ENCODE results near the gene HIVEP1. TPM values are rescaled to one million over a fixed set of nuclear protein-coding genes. Genes with fewer than 3 reads are reported as not detected.
"Not testable (repeated sequence)": the region's sequence is repeated elsewhere in the genome, so short reads cannot be mapped to it uniquely, and the experiment has no call there.

Gene HIVEP1
- total RNA-seq, 1 experiment from 2014 or later: 17.9 TPM

DNA sequence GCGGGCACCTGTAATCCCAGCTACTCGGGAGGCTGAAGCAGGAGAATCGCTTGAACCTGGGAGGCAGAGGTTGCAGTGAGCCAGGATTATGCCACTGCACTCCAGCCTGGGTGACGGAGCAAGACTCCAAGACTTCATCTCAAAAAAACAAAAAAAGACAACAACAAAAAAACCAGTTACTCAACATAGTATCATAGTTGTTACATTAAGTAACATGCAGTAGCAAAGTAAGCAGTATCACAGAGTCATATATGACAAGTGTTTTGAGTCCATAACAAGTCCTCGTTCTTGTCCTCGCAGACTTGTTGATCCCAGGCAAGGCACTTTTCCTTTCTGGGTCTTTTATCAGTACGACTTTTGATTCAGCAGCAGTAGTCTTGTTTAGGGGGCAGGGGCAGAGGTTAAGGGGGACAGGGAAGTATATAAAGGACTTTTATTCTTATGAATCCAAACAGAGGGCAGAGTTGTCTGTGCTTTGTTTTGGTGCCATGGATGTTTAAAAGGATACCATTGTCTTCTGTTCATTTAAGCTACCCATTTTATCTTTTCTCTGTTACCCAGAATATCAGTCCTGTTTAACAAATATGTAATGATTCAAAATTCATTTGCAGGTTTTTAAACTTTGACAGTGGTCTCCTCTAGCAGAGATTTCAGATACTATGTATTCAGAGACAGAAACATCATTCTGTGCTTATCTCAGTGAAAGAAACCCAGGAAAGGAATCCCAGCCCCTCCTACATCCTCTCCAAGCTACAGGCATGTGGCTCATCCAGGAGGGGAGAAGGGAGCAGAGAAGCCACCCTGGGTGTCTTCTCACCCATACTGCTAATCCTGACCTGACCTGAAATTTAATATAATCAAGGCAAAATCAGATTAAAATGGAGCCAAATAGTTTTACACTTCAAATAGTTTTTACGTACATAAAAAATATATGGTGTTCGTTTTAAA lies 140.2 kb downstream of the HIVEP1 start:
- no peak for DNase-seq (ENCODE audit: low read depth)

DNA sequence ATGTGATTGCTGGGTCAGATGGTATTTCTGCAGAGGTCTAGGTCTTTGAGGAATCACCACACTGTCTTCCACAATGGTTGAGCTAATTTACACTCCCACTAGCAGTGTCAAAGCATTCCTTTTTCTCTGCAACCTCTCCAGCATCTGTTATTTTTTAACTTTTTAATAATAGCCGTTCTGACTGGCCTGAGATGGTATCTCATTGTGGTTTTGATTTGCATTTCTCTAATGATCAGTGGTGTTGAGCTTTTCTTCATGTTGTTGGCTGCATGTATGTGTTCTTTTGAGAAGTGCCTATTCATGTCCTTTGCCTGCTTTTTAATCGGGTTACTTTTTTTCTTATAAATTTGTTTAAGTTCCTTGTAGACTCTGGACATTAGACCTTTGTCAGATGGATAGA lies 143.7 kb downstream of the HIVEP1 start:
- not testable (repeated sequence) for DNase-seq (ENCODE audit: low read depth)

DNA sequence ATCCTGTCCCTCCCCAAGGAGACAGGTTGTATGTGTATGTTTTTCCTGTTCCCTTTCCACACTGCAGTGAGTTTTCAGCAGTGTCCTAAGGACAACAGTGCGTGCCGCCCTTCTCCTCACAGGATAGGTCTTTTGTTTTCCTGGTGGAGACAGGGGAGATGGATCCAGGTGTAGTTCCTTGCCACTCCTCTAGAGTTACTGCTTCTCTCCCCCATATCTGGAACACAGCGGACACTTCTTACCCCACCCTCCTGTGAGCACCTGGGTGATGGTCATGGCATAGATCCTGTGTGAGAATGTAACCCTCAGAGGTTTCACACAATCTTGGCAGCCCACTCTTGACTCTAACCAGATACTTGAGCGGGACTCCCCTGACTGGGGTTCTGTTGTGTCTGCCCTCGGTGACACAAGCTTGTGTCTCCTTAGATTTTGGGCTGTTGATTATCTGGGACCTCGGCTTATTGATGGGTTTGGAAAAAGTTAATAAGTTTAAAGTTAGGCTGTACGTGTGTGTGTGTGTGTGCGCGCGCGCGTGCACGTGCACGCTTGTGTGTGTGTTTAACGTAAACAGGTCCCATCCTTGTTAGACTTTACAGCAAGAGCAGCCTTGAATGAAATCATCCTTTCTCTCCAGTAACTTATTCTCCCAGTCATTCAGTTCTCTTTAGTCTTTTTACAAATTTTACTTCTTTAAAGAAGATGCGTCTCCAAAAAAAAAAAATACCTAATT lies 146.7 kb downstream of the HIVEP1 start:
- DNase-seq (ENCODE audit: low read depth): no peak

DNA sequence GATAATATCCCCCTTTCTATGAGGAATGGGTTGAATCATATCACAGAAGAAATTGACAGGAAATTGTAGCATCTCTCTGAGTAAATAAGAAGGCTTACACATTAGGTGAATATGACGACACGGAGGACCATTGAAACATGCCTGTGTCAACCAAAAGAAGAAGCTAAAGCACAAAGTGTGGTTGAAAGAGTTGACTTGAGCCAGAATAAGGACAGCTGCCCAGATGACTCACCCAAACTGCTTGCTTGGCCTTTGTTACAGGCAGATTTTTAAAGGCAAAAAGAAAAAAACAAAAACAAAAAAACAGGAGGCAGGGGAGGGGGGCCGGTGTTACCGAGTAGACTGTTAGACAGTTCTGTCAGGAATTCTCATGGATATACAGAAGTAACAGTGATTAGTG lies 148.2 kb downstream of the HIVEP1 start:
- DNase-seq (ENCODE audit: low read depth): peak; percentile 60

DNA sequence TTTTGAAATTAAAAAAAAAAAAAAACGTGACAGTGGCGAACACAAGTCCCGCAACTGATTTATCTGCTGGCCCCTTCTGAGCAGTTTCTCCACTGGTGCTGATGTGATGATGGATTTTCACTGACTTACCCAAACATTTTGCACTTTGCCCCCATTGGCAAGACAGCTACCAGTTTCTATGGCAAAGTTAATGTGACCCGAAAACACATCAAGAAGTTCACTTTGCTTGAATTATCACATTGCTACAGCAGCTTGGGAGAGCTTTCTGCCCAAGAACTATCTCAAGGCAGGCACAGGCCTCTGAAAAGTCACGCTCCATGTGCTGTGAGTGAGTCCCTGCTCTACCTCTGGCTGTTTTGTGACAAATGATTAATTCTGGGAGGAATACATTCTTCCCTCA lies 150.1 kb downstream of the HIVEP1 start:
- no peak for DNase-seq (ENCODE audit: low read depth)

DNA sequence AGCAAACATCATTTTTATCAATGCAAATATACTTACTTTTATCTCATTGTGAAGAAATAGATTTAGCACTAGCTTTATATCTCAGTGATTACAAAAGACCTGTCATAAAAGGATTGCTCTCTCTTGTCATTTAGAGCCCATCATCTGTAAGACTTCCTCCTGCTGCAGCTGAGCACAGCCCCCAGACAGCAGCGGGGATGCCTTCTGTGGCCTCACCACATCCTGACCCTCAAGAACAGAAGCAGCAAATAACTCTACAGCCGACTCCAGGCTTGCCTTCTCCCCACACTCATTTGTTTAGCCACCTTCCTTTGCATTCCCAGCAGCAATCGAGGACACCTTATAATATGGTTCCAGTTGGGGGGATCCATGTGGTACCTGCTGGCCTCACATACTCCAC lies 151.0 kb downstream of the HIVEP1 start:
- no peak for DNase-seq (ENCODE audit: low read depth)

DNA sequence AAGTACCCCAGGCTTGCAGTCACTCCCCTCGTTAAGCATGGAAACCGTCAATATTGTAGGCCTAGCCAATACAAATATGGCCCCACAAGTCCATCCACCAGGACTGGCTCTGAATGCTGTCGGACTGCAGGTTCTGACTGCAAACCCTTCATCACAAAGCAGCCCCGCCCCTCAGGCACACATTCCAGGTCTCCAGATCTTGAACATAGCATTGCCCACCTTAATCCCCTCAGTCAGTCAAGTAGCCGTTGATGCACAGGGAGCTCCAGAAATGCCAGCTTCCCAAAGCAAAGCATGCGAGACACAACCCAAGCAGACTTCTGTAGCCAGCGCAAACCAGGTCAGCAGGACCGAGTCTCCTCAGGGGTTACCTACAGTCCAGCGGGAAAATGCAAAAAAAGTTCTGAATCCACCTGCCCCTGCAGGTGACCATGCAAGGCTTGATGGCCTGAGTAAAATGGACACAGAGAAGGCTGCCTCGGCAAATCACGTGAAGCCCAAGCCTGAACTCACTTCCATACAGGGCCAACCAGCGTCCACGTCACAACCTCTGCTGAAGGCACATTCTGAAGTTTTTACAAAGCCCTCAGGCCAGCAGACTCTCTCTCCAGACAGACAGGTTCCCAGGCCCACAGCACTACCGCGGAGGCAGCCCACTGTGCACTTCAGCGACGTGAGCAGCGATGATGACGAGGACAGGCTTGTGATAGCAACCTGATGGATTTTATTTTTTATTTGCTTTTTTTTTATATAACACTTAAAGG lies 151.8 kb downstream of the HIVEP1 start:
- peak; percentile 28 for DNase-seq (ENCODE audit: low read depth)

DNA sequence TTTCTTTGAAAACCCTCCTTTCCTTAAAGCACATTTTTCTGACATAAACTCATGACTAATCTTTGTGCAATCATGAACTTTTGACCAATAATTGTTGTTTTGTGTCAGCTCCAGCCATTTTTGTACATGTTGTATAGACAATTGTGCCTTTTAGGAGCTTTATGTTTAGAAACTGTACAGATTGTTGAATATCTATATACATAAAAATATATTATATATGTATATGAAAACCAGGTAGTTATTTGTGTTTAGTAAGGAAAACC lies 152.3 kb downstream of the HIVEP1 start:
- no peak for DNase-seq (ENCODE audit: low read depth)

DNA sequence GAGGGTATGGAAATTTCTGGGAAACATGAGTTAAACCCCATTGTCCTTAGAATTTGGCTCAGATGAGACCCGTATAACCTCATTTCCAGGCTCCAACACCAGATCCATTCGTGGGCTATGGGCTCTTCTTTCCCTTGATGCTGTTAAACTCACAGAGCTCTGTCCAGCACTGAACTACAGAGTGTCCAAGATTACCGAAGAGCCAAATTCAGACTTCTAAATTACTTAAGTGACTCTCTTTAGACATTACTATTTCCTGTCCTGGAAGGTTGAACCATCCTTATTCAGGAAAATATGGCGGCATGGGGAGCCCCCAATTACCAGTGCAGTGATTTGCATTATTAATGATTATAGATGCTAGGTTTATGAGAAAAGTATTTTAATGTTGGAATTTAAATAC lies 153.2 kb downstream of the HIVEP1 start:
- no peak for DNase-seq (ENCODE audit: low read depth)

DNA sequence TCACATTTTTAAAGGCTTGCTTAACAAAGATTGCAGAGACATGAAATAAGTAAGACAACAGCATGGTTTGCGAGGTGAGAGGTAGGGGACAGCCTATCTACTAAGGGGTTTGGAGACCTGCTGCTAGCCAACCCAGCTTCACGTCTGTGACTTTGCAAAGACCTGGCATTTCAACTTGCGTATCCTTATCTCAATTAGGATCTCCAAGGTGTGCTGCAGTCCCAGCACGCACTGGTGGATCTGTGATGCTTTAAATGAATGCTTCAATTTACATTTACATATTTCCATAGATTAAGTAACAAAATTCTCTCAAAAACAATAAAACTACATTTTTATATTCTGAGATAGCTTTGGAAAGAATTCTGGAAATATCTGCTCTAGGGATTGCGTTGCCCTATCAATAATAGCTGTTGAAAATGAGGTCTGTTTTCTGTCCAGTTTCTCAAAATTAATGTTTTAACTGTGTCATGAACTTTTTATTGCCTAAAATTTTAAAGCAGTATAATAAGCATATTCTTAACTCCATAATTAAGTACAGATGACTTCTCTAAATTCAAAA lies 153.7 kb downstream of the HIVEP1 start:
- DNase-seq (ENCODE audit: low read depth): no peak

DNA sequence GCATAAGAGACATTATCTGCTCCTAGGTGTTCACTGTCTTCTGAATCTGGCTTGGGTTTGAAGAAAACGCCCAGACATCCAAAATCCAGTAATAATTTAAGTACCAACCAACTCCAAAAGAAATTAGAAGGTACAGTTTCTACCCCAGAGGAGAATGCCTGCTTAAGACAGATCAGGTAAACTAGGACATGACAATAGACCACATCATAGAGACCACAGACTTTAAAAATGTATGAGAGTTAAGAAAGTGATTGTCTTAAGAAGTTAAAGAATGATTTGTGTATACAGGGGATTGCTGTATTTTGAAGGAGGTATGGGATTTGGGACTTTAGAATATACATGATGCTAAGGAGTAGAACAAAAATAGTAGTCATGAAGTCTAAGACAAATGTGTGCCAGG lies 157.3 kb downstream of the HIVEP1 start:
- DNase-seq (ENCODE audit: low read depth): no peak

DNA sequence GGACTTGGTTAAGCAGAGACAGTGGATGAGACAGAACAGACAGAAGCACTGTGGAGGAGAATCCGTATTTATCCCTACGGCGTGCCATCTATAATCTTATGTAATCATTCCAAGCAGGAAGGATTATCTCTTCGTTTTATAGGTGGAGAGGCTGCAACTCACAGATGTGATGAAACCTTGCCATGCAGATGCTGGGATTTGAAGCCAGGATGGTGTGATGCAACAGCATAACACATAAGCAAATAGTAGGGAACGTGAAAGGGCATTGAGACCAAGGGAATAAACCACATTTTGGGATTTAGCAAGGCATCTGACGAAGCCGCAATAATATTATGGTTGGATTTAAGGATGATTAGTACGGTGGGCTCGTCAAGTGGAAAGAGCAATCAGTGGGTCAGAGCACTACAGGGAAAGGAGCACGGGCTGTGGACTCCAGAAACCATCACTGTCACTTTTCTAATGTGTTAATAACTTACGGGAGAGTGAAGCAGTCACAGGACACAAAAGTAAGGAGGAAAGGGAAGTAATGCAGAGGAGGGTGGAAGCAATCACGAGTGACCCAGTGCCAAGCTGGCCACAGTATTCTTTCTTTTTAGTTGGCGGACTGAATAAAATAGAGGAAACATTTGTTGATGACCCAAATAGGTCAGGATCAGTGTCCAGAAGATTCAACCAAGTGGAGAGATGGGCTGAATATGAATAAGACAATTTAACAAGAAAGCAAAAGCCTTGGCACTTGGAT lies 158.4 kb downstream of the HIVEP1 start:
- no peak for DNase-seq (ENCODE audit: low read depth)

DNA sequence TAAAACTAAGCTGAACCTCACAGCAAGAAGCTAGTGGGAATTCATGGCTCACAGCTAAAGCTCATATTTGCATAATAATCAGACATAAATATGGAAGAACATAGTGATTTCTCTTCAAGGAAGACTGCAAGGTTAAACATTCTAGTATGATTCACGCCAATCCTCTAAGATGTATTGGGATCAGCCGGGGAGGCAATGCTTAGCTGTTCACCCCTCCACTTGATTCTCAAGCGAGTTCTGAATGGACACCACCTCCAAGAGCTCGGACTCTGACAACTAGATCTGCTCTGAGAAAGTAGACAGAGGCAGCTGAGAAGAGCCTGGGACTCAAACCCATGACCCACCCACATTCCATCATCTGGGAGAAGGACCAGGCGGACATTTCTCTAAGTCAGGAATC lies 159.6 kb downstream of the HIVEP1 start:
- DNase-seq (ENCODE audit: low read depth): no peak

DNA sequence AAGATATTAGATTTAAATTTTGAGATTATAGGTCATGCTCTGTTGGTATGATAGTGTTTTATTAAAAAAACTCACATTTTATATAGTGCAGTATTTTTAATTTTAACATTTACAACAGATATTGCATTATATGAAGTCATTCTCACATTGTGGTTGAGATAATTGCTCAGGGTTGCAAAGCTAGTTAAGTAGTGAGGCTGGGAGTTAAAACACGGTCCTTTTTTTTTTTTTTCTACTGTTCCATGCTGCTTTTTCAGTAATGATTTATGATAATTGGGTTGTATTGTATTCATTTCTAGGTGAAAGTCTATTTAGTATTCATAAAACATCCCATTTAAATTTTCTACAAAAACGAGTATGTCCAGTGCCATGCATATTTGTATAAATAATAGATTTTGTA lies 160.5 kb downstream of the HIVEP1 start:
- DNase-seq (ENCODE audit: low read depth): no peak

DNA sequence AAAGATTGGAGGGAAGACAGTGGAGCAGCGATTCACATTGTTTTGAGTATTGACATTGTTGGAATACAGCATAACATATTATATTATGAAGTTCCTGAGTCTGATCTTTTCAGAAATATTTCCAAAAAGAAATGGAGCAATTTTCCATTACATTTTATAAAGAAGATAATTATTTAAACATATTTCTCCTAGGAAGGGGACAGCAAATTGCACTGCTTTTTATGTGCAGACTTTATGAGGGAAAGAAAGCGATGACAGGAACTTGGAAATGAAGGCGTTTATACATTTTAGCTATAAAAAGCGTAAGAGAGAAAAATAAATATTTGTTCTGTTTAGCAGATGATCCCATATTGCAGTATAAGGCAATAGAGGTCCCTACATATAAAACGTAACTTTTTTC lies 161.1 kb downstream of the HIVEP1 start:
- DNase-seq (ENCODE audit: low read depth): no peak

DNA sequence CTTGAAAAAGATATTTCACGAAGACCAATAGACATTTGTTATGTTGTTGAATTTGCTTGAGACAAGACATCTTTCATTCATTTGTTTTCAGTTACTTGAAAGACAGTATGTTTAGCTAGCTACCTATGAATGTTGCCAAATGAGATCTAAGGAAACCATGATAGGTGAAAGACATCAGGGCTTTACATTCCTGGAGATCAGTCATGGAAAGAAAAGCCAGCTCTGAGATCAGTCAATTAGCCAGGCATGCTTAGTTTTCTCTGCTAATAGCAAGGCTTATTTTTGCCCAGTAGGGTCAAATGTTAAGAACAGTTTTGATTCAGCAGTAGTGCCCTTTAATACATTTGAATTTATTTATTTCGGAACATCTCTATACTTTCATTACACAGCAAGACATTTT lies 161.5 kb downstream of the HIVEP1 start:
- no peak for DNase-seq (ENCODE audit: low read depth)

DNA sequence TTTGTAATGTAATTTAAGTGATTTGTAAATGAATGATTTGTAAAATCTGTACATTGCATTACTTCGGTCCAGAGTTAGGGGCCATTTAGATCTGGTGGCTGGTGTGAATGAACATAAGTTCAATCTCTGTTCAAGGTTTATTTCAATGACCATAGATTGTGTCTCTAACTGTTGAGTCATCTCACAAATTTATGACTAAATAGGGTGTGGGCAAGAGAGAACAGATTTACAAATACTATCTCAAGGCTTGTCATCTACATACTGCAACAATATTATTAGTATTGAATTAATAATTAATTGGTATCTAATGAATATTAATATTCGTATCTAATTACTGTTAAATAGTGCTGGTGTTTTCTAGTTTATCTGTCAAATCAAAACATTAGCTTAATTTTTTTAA lies 162.8 kb downstream of the HIVEP1 start:
- no peak for DNase-seq (ENCODE audit: low read depth)

DNA sequence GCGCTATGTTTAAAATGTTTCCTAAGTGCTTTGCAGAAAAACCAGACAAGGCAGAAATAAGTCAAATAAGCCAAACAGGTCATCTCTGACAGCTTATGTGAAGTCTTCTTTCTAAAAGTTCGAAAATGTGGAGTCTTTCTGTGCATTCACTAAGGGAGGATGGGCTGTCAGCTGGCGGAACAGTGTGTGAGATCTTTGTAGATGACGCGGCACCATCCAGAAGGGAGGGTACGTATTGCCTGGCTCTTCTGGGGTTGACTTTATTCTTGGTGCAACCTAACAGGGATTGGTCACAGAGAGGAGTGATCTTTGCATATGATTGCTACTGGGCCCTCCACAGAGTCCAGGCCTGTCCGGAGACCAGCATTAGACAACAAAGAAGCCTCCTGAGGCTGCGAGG lies 163.5 kb downstream of the HIVEP1 start:
- DNase-seq (ENCODE audit: low read depth): no peak

DNA sequence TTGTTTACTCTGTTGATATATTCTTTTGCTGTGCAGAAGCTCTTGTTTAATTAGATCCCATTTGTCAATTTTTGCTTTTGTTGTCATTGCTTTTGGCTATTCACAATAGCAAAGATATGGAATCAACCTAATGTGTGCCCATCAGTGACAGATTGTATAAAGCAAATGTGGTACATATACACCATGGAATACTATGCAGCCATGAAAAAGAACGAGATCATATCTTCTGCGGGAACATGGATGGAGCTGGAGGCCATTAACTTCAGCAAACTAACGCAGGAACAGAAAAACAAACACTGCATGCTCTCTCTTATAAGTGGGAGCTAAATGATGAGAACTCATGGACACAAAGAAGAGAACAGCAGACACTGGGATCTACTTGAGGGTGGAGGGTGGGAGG lies 164.7 kb downstream of the HIVEP1 start:
- not testable (repeated sequence) for DNase-seq (ENCODE audit: low read depth)

DNA sequence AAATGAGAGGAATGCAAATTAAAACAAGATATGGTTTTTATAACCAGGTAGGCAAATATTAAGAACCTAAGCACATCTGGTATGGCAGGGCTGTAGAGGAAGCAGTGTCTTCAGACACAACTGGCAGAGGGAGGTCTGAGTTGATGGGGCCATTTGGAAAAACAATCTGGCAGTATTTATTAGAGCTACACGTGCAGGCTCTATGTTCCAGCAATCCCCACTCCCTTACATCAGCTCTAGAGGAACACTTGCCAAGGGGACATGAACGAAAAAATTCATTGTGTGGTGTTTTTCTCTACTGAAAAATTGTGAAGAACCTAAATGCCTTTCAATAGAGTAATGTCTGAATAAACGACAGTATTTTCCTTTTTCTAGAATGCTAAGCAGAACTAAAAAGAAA lies 166.4 kb downstream of the HIVEP1 start:
- DNase-seq (ENCODE audit: low read depth): no peak

DNA sequence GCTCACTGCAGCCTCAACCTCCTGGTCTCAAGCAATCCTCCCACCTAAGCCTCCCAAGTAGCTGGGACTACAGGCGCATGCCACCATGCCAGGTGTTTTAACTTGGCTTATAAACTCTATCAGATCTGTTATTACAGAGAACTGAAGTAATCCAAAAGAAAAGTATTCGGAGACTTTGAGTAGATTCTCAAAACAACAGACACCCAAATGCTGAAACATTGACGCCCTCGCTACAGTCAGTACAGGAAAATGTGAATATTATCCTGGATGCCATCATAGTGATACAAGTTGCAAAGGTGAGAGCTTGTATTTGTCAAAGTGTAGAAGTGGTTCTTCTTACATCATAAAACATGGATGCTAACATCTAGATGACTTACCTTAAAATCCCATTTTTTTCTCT lies 169.4 kb downstream of the HIVEP1 start:
- no peak for DNase-seq (ENCODE audit: low read depth)

DNA sequence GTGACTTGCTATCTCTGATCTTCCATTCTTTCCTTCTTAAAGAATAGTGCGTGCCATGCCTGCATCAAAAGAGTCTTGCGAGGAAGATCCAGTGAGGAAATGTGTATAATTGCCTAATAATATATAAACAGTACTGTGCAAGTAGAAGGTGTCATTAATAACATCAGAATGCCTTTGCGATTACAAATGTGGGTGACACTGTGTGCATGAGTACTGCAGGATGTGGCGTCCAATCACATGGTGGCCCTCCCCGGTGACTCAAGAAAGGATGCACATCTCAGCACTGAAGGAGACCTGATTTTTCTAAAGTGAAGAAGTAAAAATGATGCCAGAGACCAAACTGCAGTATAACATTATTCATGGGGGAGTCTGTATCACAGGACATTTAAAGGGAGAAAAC lies 170.6 kb downstream of the HIVEP1 start:
- peak; percentile 45 for DNase-seq (ENCODE audit: low read depth)

Data from RPMI7951 (cell line).